ENCODE data around the gene SMIM26.

GRCh38 chr20:18527836-18528235 lies 39.4 kb upstream of the SMIM26 start:
- TF ChIP-seq, protein P1, sequence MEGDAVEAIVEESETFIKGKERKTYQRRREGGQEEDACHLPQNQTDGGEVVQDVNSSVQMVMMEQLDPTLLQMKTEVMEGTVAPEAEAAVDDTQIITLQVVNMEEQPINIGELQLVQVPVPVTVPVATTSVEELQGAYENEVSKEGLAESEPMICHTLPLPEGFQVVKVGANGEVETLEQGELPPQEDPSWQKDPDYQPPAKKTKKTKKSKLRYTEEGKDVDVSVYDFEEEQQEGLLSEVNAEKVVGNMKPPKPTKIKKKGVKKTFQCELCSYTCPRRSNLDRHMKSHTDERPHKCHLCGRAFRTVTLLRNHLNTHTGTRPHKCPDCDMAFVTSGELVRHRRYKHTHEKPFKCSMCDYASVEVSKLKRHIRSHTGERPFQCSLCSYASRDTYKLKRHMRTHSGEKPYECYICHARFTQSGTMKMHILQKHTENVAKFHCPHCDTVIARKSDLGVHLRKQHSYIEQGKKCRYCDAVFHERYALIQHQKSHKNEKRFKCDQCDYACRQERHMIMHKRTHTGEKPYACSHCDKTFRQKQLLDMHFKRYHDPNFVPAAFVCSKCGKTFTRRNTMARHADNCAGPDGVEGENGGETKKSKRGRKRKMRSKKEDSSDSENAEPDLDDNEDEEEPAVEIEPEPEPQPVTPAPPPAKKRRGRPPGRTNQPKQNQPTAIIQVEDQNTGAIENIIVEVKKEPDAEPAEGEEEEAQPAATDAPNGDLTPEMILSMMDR (IDR thresholded peaks at IDR 0.05): no peak
- TF ChIP-seq SIN3A (IDR thresholded peaks at IDR 0.05; ENCODE audit: borderline replicate concordance, insufficient read depth, low read depth, low read length) (no peak), POLR2AphosphoS5 (IDR thresholded peaks at IDR 0.05; ENCODE audit: low read depth, low read length) (no peak), REST (IDR thresholded peaks at IDR 0.05; ENCODE audit: insufficient read depth in 1 of 2, low read depth in 2 of 2, low read length in 1 of 2) (no peak)

Measured in Panc1 (cell line).